Natural killer cell (primary cell): ENCODE measurements around the gene PHAF1. TPM values are rescaled to one million over a fixed set of nuclear protein-coding genes. Genes with fewer than 3 reads are reported as not detected.

ENCODE experiments used
- ATAC-seq, 3 donors: fragments of 150-1000 bp in 2 of 3; fragments of 200-7000 bp in 1 of 3; cut with Tn5 transposase; 1 replicate in 1 of 3; 2 replicates in 2 of 3; pipeline ENCODE4 v1.10.0; 2021; ENCODE audit warnings: mild to moderate bottlenecking in 2 of 3, moderate library complexity in 2 of 3
- DNase-seq, 2 donors: peaks; one replicate each; pipeline versions ENCODE4 v3.0.0 to v3.0.0-alpha.2; 2013 to 2021; ENCODE audit warnings: mixed read lengths in 1 of 2
- H3K27ac ChIP-seq: one replicate; pipeline ENCODE4 v1.5.1; 2013; ENCODE audit warnings: mild to moderate bottlenecking, low read length
- H3K27me3 ChIP-seq: one replicate; pipeline ENCODE4 v1.6.1; 2013; ENCODE audit warnings: low read length; ENCODE audit not compliant: control insufficient read depth, insufficient read depth
- H3K36me3 ChIP-seq: one replicate; pipeline ENCODE4 v1.6.1; 2013; ENCODE audit warnings: low read length; ENCODE audit not compliant: control insufficient read depth, insufficient read depth
- H3K4me1 ChIP-seq: one replicate; pipeline ENCODE4 v1.6.1; 2013; ENCODE audit warnings: low read length; ENCODE audit not compliant: control insufficient read depth, insufficient read depth
- H3K4me3 ChIP-seq: one replicate; pipeline ENCODE4 v1.5.1; 2013; ENCODE audit warnings: low read length
- H3K9me3 ChIP-seq: one replicate; pipeline ENCODE4 v1.6.1; 2013; ENCODE audit warnings: low read length; ENCODE audit not compliant: control insufficient read depth, insufficient read depth
- H3K27ac Mint-ChIP-seq, 2 donors: one replicate each; pipeline ENCODE4 v1.8.0; 2022; ENCODE audit warnings: mild to moderate bottlenecking in 2 of 2, mixed read lengths in 2 of 2, moderate library complexity in 1 of 2
- H3K27me3 Mint-ChIP-seq, 2 donors: one replicate each; pipeline ENCODE4 v1.8.0; 2022; ENCODE audit warnings: low read depth in 2 of 2, mixed read lengths in 2 of 2
- H3K36me3 Mint-ChIP-seq: one replicate; pipeline ENCODE4 v1.8.0; 2022; ENCODE audit warnings: mixed read lengths
- H3K4me1 Mint-ChIP-seq, 2 donors: one replicate each; pipeline ENCODE4 v1.8.0; 2022; ENCODE audit warnings: mixed read lengths in 2 of 2
- H3K4me3 Mint-ChIP-seq: one replicate; pipeline ENCODE4 v1.8.0; 2022; ENCODE audit warnings: mild to moderate bottlenecking, moderate library complexity, mixed read lengths
- H3K9me3 Mint-ChIP-seq, 2 donors: one replicate each; pipeline ENCODE4 v1.8.0; 2022; ENCODE audit warnings: mixed read lengths in 2 of 2
- WGBS: methylation state at CpG from one replicate; pipeline ENCODE4 v1.1.7; 2013; ENCODE audit warnings: missing lambda C conversion rate; ENCODE audit not compliant: insufficient coverage; 5-methylcytosine and 5-hydroxymethylcytosine counted together
- intact Hi-C: fragments of 100-400 bp; cut with micrococcal nuclease; formaldehyde crosslinking; loops from one replicate; pipeline ENCODE4 v1.14.2; 2022
- total RNA-seq, 4 donors: library from RNA; stranded (reverse); fragments of 120-200 nt in 1 of 4; gene quantifications; one replicate each; pipeline versions ENCODE4 v1.2.3 to v1.2.4, GENCODE V29; 2013 to 2022
- TF ChIP-seq, protein P1 (sequence below): fragments of 200-600 bp; IDR thresholded peaks from one replicate; pipeline ENCODE4 v1.8.0; 2022; ENCODE audit warnings: antibody characterized with exemption

The PHAF1 gene
- total RNA-seq, 3 donors from 2014 or later (not counting 1 experiment from before 2014, with no cell fraction given) = 17.0 to 22.4 (median 22.0) TPM

DNA sequence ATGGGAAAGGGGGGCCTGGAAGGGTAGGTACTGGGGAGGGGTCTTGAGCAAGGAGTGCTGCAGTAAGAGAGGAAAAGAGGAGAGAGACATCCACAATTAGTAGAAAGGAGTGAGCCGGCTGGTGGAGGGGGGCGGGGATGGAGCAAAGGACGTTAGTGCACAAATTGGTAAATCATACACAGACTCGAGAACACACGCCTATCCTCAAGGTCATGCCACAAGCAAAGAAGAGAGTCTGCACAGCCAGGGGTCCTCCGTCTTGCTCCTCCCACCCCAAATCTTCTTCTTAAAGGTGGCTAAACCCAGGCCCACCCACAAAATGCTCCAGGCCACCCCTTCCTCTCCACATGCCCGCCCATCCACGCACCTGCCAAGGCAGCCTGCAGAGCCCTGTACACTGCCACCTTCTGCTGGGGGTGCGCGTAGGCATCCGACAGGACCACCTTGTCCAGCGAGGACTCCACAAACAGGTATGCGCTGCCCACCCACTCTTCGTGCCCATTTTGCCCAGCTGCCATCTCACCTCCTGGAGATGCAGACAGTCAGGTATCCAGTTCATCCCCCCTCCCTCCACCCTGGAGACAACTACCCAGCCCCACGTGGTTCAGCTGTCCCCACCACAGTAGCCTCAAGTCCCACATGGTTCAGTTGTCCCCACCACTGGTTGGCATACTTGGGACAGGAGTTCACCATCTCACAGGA lies 46.6 kb downstream of the PHAF1 start:
- TF ChIP-seq, protein P1, sequence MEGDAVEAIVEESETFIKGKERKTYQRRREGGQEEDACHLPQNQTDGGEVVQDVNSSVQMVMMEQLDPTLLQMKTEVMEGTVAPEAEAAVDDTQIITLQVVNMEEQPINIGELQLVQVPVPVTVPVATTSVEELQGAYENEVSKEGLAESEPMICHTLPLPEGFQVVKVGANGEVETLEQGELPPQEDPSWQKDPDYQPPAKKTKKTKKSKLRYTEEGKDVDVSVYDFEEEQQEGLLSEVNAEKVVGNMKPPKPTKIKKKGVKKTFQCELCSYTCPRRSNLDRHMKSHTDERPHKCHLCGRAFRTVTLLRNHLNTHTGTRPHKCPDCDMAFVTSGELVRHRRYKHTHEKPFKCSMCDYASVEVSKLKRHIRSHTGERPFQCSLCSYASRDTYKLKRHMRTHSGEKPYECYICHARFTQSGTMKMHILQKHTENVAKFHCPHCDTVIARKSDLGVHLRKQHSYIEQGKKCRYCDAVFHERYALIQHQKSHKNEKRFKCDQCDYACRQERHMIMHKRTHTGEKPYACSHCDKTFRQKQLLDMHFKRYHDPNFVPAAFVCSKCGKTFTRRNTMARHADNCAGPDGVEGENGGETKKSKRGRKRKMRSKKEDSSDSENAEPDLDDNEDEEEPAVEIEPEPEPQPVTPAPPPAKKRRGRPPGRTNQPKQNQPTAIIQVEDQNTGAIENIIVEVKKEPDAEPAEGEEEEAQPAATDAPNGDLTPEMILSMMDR = no peak
- Mint-ChIP-seq H3K27ac (no peak overlapping the region), H3K9me3 (no peaks in the 10 kb centered on the region), H3K36me3 (no peaks in the 10 kb centered on the region), H3K4me3 (no peak overlapping the region), H3K4me1 (peaks cover 25 to 55% of the 10 kb centered on the region in 2 donors), H3K27me3 (peaks cover 7 to 16% of the 10 kb centered on the region in 2 donors)
- Histone ChIP-seq H3K36me3 (no peaks in the 10 kb centered on the region), H3K27me3 (peaks cover 3% of the 10 kb centered on the region), H3K9me3 (no peaks in the 10 kb centered on the region), H3K27ac (no peak overlapping the region), H3K4me1 (peaks cover 56% of the 10 kb centered on the region), H3K4me3 (no peak overlapping the region)
- 89% methylated on average over 15 of the region's 15 CpGs for WGBS
- intact Hi-C loops = loop anchor here (5.0 kb wide), 1 partner anchor 44 kb away; no protein-coding TSS in a partner anchor
- ATAC-seq = no peak
- no peak for DNase-seq

DNA sequence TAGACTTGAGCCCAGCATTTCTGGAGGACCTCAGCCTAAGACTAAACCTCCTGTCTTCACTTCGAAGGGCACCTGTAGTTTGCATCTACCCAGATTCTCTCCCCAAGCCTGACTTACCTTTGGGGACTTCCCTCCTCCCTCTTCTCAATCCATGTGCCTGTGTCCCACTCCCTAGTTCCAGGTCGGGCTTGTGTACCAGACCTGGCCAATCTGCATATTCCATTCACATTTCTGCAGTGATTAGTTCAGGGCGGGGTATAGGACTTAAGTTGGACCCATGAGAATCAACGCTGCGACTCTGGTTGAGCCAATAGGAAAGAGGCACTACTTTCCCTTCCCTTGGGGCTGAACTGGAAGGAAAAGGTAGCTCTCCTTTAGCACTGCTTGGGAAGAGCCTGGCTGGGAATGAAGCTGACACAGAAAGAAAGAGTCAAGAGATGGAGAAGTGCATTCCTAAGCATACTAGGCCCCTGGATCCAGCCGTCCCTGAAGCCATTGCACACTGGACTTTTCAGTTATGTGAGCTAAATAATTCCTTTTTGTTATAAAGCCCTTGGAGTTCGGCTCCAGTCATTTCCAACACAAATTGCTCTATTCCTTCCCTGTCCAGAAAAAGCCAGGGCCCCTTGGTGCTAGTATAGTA lies 47.5 kb downstream of the PHAF1 start:
- ATAC-seq = no peak
- Histone ChIP-seq H3K9me3 (no peaks in the 10 kb centered on the region), H3K27ac (peak overlapping the region; percentile 88), H3K4me3 (no peak overlapping the region), H3K4me1 (peaks cover 62% of the 10 kb centered on the region), H3K27me3 (peaks cover 10% of the 10 kb centered on the region), H3K36me3 (no peaks in the 10 kb centered on the region)
- Mint-ChIP-seq H3K27ac (peak overlapping the region; percentile 80 to 85), H3K36me3 (no peaks in the 10 kb centered on the region), H3K27me3 (peaks cover 7 to 19% of the 10 kb centered on the region in 2 donors), H3K9me3 (no peaks in the 10 kb centered on the region), H3K4me3 (peak overlapping the region; percentile 88), H3K4me1 (peaks cover 25 to 52% of the 10 kb centered on the region in 2 donors)
- TF ChIP-seq, protein P1 = no peak
- no peak for DNase-seq
- 90% methylated on average over 7 of the region's 7 CpGs for WGBS
- intact Hi-C loops = loop anchor here (5.0 kb wide), 1 partner anchor 45 kb away; no protein-coding TSS in a partner anchor

DNA sequence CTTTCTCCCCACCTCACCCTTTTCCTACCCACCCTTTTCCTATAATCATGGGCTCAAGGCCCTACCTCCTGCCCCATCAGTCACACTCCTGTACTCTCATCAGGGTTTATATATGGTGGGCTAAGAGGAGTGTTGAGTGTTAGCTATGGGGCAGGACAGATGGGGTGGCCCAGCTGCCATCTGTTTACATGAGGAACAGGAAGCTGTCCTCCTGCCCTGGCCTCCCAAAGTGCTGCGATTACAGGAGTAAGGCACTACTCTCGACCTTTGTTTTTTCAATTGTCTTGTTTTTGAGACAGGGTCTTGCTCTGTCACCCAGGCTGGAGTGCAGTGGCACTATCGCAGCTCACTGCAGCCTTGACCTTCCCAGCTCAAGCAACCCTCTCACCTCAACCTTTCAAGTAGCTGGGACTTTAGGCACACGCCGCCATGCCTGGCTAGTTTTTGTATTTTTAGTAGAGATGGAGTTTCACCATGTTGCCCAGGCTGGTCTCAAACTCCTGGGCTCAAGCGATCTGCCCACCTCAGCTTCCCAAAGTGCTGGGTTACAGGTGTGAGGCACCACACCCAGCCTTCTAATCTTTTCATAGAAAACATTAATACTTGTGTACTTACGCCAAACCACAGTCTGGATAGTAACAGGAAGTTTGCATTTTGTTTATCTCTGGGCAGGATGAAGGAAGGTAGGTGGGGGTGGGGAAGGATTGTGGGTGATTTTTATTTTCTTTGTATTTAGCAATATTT lies 48.3 kb downstream of the PHAF1 start:
- peak in 1 of 2 donors; percentile 67 for DNase-seq
- 72% methylated on average over 7 of the region's 7 CpGs for WGBS
- Mint-ChIP-seq H3K9me3 (no peaks in the 10 kb centered on the region), H3K27ac (peak overlapping the region; percentile 80 to 85), H3K27me3 (peaks cover 2 to 17% of the 10 kb centered on the region in 2 donors), H3K4me3 (peak overlapping the region; percentile 88), H3K4me1 (peaks cover 25 to 47% of the 10 kb centered on the region in 2 donors), H3K36me3 (no peaks in the 10 kb centered on the region)
- Histone ChIP-seq H3K36me3 (no peaks in the 10 kb centered on the region), H3K27me3 (peaks cover 17% of the 10 kb centered on the region), H3K9me3 (no peaks in the 10 kb centered on the region), H3K4me1 (peaks cover 70% of the 10 kb centered on the region), H3K4me3 (no peak overlapping the region), H3K27ac (peak overlapping the region; percentile 88)
- ATAC-seq = no peak
- TF ChIP-seq, protein P1 = no peak
- intact Hi-C loops = loop anchor here (5.0 kb wide), 1 partner anchor 46 kb away; no protein-coding TSS in a partner anchor
